ENCODE results near the gene MAGI3. TPM values are rescaled to one million over a fixed set of nuclear protein-coding genes. Genes with fewer than 3 reads are reported as not detected.

The MAGI3 gene
- total RNA-seq, 2 donors from 2014 or later: 1.5 to 3.5 TPM

DNA sequence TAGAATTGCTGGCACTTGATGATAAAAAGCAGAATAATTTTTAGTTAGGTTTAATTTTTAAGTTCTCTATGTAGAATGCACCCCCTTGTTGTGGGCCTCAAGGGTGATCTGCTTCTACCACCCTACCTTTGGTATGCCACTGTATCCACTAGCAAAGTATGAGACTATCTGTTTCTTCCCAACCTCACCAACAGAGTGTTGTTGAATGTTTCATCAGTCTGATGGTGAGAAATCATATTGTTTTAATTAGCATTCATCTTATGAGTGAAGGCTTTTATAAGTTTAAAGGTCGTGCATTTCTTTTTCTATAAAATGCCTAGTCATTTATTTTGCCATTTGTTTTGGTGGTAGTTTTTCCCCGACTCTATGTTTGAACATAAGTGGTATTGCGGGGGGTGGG is 141.0 kb downstream of the MAGI3 start:
- DNase-seq (ENCODE audit: low spot score): no peak
- Mint-ChIP-seq H3K27ac (no peak overlapping the region), H3K4me3 (no peak overlapping the region), H3K27me3 (peaks cover 10 to 13% of the 10 kb centered on the region in 2 donors), H3K4me1 (ENCODE audit: low read depth in 2 of 2) (no peaks in the 10 kb centered on the region), H3K36me3 (no peaks in the 10 kb centered on the region), H3K9me3 (no peaks in the 10 kb centered on the region)
- no peak for ATAC-seq

DNA sequence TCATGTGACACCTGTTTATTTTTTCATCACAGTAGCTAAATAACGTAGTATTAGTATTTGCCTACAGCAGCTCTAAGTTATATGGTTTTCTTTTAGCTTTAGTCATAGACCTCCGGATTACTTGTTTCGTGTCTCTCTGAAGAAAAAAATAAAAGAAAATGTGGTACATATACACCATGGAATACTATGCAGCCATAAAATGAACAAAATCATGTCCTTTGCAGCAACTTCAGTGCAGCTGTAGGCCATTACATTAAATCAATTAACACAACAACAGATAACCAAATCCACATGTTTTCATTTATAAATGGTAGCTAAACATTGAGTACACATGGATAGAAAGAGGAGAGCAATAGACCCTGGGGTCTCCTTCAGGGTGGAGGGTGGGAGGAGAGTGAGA is 142.7 kb downstream of the MAGI3 start:
- Mint-ChIP-seq H3K4me1 (ENCODE audit: low read depth in 2 of 2) (no peaks in the 10 kb centered on the region), H3K36me3 (no peaks in the 10 kb centered on the region), H3K27ac (no peak overlapping the region), H3K4me3 (no peak overlapping the region), H3K9me3 (no peaks in the 10 kb centered on the region), H3K27me3 (peaks cover 9 to 15% of the 10 kb centered on the region in 2 donors)
- DNase-seq (ENCODE audit: low spot score) (no peak), ATAC-seq (no peak)

DNA sequence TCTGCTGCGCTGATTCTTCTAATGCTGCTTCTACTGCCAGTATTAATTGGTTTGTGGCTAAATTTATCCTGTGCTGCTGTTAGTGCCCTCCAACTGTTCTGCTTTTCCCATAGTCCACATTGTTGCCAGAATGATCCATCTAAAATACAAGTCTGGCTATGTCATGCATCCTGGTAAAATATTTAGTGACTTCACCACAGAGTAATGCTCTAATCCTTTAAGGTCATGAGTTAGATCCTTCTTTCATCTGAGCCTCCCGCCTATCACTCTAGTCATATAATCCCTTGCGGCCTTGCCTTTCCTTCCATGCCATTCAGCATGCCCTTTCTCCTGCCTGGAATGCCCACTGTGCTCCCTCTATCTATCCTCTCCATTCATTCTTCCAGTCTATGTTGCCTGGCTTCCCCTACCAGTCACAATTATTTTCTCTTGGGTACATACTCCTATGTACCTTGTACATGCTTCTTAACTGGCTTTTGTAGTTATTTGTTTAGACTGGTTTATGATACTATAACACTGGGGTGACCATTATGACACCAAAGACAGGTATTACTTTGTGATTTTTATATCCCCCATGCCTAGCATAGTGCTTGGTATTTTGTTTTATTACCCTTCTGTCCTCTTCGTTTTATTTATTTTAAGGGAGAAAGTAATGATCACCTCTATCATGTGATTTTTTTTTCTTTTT is 144.0 kb downstream of the MAGI3 start:
- ATAC-seq: no peak
- no peak overlapping the region for H3K27ac Mint-ChIP-seq
- H3K4me3 Mint-ChIP-seq: no peak overlapping the region

DNA sequence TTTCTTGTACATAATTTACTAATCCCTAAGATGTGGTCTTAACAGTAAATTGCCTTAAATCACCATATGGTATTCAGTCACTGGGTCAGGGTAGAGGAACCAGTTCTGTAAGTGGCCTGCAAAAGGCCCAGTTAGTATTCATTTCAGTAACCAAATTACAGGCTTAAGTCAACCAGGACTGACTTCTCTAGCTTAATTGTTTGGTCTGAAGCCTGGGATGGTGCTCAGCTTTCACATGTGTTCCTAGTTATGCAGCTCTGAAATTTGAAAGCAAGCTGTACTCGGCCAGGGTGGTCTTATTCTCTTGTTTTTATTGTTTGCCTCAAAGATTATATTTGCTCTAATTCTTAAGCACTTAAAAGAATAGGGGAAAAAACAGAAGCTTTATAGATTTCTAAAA is 144.6 kb downstream of the MAGI3 start:
- no peak for DNase-seq (ENCODE audit: low spot score)
- peaks cover 9 to 15% of the 10 kb centered on the region in 2 donors for H3K27me3 Mint-ChIP-seq
- no peaks in the 10 kb centered on the region for H3K36me3 Mint-ChIP-seq
- no peaks in the 10 kb centered on the region for H3K9me3 Mint-ChIP-seq
- no peak overlapping the region for H3K27ac Mint-ChIP-seq
- ATAC-seq: no peak
- no peaks in the 10 kb centered on the region for H3K4me1 Mint-ChIP-seq (ENCODE audit: low read depth in 2 of 2)
- no peak overlapping the region for H3K4me3 Mint-ChIP-seq

More for the DNA sequence above, 144.0 kb downstream of the MAGI3 start:
- Mint-ChIP-seq H3K36me3 (no peaks in the 10 kb centered on the region), H3K9me3 (no peaks in the 10 kb centered on the region), H3K27me3 (peaks cover 9 to 15% of the 10 kb centered on the region in 2 donors), H3K4me1 (ENCODE audit: low read depth in 2 of 2) (no peaks in the 10 kb centered on the region)
- no peak for DNase-seq (ENCODE audit: low spot score)

DNA sequence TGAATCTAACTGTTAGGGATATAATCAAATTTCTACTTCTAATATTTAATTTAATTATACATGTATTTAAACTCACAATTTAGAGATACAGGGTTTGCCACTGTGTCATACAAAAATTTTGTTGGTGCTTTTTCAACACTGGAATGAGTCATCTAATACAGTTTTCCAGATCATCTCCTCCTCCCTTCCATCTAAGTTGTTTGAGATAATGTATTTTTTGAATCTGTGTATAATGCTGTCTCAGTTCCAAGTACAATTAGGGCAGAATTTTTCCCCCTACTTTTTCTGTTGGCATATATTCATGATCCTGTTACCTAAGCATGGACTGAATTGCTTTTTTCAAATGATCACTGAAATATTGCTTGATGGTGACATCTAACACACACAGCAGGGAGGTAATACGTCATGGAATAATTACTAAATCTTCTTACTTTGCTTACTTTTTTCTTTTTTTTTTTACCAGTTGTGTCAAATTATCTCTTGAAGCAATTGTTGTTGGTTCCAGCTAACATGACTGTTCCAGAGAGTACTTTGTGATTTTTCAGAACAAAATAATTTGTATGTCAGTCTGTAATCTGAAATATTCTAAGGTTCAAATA is 146.0 kb downstream of the MAGI3 start:
- Mint-ChIP-seq H3K4me3 (no peak overlapping the region), H3K27ac (no peak overlapping the region), H3K27me3 (peaks cover 9 to 15% of the 10 kb centered on the region in 2 donors), H3K4me1 (ENCODE audit: low read depth in 2 of 2) (no peaks in the 10 kb centered on the region), H3K9me3 (no peaks in the 10 kb centered on the region), H3K36me3 (no peaks in the 10 kb centered on the region)
- DNase-seq (ENCODE audit: low spot score): no peak
- ATAC-seq: no peak

DNA sequence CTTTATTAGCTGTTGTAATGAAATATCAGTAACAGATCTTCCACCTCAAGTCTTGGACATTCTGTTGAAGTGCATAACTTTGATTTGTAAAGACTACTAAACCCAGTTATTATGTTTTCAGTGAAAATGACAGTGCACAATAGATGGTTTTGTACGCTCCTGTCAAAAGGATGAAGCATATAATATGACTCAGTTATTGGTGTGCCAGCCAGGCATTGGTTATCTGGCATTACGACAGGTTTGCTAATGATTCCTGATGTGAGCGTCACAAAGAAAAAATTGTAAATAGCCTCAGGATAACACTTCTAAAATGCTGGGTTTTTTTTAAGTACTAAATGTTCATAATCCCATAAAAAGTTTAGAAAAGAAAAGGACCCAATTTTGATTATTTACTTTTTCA is 147.9 kb downstream of the MAGI3 start:
- Mint-ChIP-seq H3K4me1 (ENCODE audit: low read depth in 2 of 2) (no peaks in the 10 kb centered on the region), H3K27ac (no peak overlapping the region), H3K36me3 (no peaks in the 10 kb centered on the region), H3K9me3 (no peaks in the 10 kb centered on the region), H3K4me3 (no peak overlapping the region), H3K27me3 (peaks cover 11 to 15% of the 10 kb centered on the region in 2 donors)
- ATAC-seq (no peak), DNase-seq (ENCODE audit: low spot score) (no peak)

DNA sequence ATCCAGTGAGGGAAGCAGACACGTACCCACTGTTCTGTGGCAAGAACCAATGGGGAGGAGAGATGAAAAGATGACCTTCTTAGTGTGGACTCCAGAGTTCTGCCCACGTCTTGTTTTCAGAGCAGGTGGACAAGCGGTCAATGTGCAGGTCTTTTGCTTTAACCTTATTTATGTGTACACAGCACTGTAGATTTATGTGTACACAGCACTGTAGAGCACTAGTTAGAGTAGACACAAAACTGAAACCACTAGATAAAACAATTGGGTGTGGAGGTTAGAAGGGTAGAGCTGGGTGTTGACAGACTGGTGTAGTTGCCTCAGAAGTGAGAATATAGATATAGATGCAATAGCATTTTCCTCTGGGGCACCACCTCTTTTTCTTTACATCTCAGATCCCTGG is 150.0 kb downstream of the MAGI3 start:
- DNase-seq (ENCODE audit: low spot score) (no peak), ATAC-seq (no peak)
- H3K27ac Mint-ChIP-seq: no peak overlapping the region
- H3K27me3 Mint-ChIP-seq: peaks cover 5 to 14% of the 10 kb centered on the region in 2 donors
- H3K4me3 Mint-ChIP-seq: no peak overlapping the region
- no peaks in the 10 kb centered on the region for H3K36me3 Mint-ChIP-seq
- no peaks in the 10 kb centered on the region for H3K9me3 Mint-ChIP-seq
- H3K4me1 Mint-ChIP-seq (ENCODE audit: low read depth in 2 of 2): no peaks in the 10 kb centered on the region

DNA sequence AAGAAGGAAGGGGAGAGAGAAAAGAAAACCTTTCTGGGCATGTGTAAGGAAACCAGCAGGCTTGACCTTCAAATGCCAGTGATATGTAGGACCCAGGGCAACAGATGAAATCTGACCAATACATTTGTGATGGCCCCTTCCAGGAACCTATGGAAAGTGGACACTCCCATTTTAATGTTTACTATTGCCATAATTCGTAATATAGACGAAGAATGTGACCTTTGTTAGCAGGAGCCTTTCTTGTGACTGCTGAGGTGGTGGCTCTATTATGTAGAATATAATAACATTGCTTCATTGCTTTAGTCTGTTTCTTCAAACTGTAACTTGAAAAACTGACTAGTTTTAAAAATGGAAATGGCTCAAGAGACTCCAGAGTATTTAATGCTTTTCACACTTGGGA is 150.8 kb downstream of the MAGI3 start:
- peaks cover 5 to 14% of the 10 kb centered on the region in 2 donors for H3K27me3 Mint-ChIP-seq
- ATAC-seq: no peak
- no peaks in the 10 kb centered on the region for H3K4me1 Mint-ChIP-seq (ENCODE audit: low read depth in 2 of 2)
- DNase-seq (ENCODE audit: low spot score): no peak
- no peaks in the 10 kb centered on the region for H3K9me3 Mint-ChIP-seq
- no peak overlapping the region for H3K4me3 Mint-ChIP-seq
- H3K27ac Mint-ChIP-seq: no peak overlapping the region
- H3K36me3 Mint-ChIP-seq: no peaks in the 10 kb centered on the region

DNA sequence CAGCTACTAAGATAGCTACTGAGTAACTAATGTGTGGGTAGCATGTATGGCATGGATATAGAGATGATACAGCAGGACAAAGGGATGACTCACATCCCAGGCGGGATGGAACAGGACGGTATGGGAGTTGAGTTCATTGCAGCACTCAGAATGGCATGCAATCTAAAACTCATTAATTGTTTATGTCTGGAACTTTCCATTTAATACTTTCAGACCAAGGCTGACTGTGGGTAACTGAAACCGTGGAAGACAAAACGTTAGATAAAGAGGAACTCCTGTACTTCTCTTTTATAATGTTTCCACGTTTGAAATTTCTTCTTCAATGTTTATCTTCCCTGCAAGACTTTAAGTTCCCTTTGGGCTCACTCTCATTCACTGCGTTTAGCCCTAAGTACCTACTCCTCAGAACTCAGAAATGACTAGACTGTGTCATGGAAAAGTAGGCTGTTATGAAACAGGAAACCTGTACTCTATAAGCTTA is 151.9 kb downstream of the MAGI3 start:
- Mint-ChIP-seq H3K27me3 (peaks cover 2 to 8% of the 10 kb centered on the region in 2 donors), H3K36me3 (no peaks in the 10 kb centered on the region), H3K4me3 (no peak overlapping the region), H3K27ac (no peak overlapping the region), H3K4me1 (ENCODE audit: low read depth in 2 of 2) (no peaks in the 10 kb centered on the region), H3K9me3 (no peaks in the 10 kb centered on the region)
- DNase-seq (ENCODE audit: low spot score) (no peak), ATAC-seq (no peak)

DNA sequence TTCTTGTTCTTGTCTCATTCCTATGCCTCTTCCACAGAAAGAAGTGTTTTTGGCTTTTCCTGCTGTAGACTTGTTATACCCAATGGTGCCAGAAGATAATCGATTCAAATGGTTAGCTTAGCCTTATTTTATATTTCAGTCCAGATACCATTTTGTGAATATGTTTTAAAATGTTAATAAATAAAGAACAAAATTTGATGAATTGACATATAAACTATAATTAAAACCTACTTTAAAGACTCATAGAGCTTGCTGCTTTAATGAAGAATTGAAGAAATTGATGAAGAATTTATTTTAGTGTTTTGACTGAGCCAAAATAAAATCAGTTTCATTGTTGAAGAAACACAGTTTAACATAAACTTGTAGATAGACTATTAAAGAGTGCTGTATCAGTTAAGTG is 152.8 kb downstream of the MAGI3 start:
- H3K4me3 Mint-ChIP-seq: no peak overlapping the region

DNA sequence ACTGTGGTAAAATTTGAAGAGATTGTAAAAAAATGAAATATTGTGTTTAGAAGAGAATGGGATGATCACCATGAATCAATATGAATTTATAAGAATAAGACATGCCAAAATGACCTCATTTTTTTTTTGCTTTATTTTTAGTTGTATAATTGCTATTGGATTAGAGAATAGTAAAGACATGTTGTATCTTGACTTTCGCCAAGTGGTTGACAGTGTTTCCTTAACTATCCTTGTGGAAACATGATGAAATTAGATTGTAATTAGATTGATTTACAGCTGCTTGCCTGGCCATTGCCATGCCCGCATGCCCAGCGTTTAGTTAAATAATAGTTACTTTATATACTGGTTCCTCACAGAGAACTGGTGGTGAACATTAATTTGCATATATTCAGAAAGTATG is 154.9 kb downstream of the MAGI3 start:
- H3K9me3 Mint-ChIP-seq: no peaks in the 10 kb centered on the region
- DNase-seq (ENCODE audit: low spot score): no peak
- no peaks in the 10 kb centered on the region for H3K4me1 Mint-ChIP-seq (ENCODE audit: low read depth in 2 of 2)
- no peak overlapping the region for H3K27ac Mint-ChIP-seq
- no peak overlapping the region for H3K4me3 Mint-ChIP-seq
- H3K27me3 Mint-ChIP-seq: peaks cover 9 to 18% of the 10 kb centered on the region in 2 donors
- ATAC-seq: no peak
- H3K36me3 Mint-ChIP-seq: no peaks in the 10 kb centered on the region

More for the DNA sequence above, 152.8 kb downstream of the MAGI3 start:
- H3K4me1 Mint-ChIP-seq (ENCODE audit: low read depth in 2 of 2): no peaks in the 10 kb centered on the region
- peaks cover 2 to 9% of the 10 kb centered on the region in 2 donors for H3K27me3 Mint-ChIP-seq
- H3K9me3 Mint-ChIP-seq: no peaks in the 10 kb centered on the region
- no peak for DNase-seq (ENCODE audit: low spot score)
- no peak overlapping the region for H3K27ac Mint-ChIP-seq
- ATAC-seq: no peak
- H3K36me3 Mint-ChIP-seq: no peaks in the 10 kb centered on the region

DNA sequence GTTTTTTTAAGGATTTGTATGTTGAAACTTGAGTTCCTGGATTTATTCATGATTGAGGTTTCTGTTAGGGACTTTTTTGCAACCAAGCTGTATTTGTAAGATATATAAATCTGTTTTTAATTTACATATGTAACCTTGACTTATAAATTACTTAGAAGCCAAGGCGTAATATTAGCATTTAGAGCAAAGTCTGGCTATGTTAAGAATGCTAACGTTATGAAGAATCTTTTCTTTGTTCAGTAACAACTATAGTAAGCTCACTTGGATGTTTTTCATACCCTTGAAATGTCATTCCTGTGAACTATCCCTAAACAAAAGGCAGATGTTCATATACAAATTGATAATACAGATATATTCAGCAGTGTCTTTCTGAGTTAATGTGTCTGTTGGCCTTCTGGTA is 155.3 kb downstream of the MAGI3 start:
- H3K27ac Mint-ChIP-seq: no peak overlapping the region
- DNase-seq (ENCODE audit: low spot score): no peak

DNA sequence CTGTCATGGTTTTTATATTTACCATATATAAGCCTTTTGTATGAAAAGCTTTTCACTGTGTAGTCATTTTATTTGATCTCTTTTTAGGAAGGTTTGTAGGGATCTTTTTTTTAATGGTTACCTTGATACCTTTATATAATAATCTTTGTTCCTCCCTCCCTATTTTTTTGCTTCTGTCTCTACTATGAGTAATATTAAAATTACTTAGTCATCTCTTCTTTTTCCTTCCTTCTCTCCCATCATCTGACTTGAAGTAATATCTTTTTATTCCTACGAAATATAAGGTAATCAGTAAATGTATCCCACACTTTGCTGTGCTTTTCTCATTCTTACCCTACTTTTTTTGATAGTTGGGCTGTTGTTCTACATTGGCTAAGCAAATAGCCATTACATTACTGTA is 161.4 kb downstream of the MAGI3 start:
- Mint-ChIP-seq H3K27ac (no peak overlapping the region), H3K9me3 (peaks cover 5% of the 10 kb centered on the region), H3K4me3 (no peak overlapping the region), H3K36me3 (peaks cover 9% of the 10 kb centered on the region), H3K4me1 (ENCODE audit: low read depth in 2 of 2) (no peaks in the 10 kb centered on the region), H3K27me3 (peaks cover 17 to 42% of the 10 kb centered on the region in 2 donors)
- no peak for ATAC-seq
- DNase-seq (ENCODE audit: low spot score): no peak

More for the DNA sequence above, 155.3 kb downstream of the MAGI3 start:
- no peaks in the 10 kb centered on the region for H3K9me3 Mint-ChIP-seq
- H3K36me3 Mint-ChIP-seq: no peaks in the 10 kb centered on the region
- H3K27me3 Mint-ChIP-seq: peaks cover 9 to 18% of the 10 kb centered on the region in 2 donors
- no peak for ATAC-seq
- no peak overlapping the region for H3K4me3 Mint-ChIP-seq
- no peaks in the 10 kb centered on the region for H3K4me1 Mint-ChIP-seq (ENCODE audit: low read depth in 2 of 2)

DNA sequence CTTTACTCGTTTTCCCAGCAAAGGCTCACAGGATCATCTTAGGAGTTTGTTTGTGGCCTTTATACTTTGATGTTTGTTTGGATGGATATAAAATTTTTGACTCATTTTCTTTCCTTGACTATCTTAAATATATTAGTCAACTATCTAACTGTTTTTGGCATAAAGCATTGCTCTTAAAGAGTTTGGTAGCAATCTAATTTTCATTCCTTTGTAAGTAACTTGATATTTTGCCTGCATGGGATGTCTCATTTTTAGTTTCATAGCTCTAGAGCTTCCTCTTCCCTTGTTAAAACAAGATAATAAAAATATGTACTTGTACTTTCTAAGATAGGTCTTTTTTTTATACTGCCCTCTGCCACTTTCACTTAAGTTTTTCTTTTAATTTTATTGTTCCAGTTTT is 161.9 kb downstream of the MAGI3 start:
- Mint-ChIP-seq H3K4me3 (no peak overlapping the region), H3K9me3 (peaks cover 5% of the 10 kb centered on the region), H3K4me1 (ENCODE audit: low read depth in 2 of 2) (no peaks in the 10 kb centered on the region), H3K36me3 (peaks cover 9% of the 10 kb centered on the region), H3K27me3 (peaks cover 17 to 42% of the 10 kb centered on the region in 2 donors), H3K27ac (no peak overlapping the region)
- ATAC-seq (no peak), DNase-seq (ENCODE audit: low spot score) (no peak)

All from natural killer cell treated with Interleukin-12 subunit alpha and Interleukin-12 subunit beta and Interleukin-15 and Interleukin-18, amount 100 ng/mL, for 72 hours (primary cell).